Neutrophil (primary cell): ENCODE measurements around the gene SYTL3.

Experiments
- H3K27ac ChIP-seq: fragments of 200-600 bp; sonication (generic); 2 replicates; pipeline ENCODE4 v1.5.1; 2016; ENCODE audit warnings: mild to moderate bottlenecking, moderate library complexity
- H3K27me3 ChIP-seq: fragments of 200-600 bp; sonication (generic); 2 replicates; pipeline ENCODE4 v1.6.0; 2016; ENCODE audit warnings: mild to moderate bottlenecking
- H3K36me3 ChIP-seq: fragments of 200-600 bp; sonication (generic); 2 replicates; pipeline ENCODE4 v1.5.1; 2017
- H3K4me1 ChIP-seq, 2 experiments: fragments of 200-600 bp in 1 of 2; sonication (generic) in 1 of 2; 1 replicate in 1 of 2; 2 replicates in 1 of 2; pipeline versions ENCODE4 v1.5.1 to v1.6.1; 2013 to 2016; ENCODE audit warnings: low read depth in 1 of 2, low read length in 1 of 2, mild to moderate bottlenecking in 1 of 2, moderate library complexity in 1 of 2; ENCODE audit not compliant: control insufficient read depth in 1 of 2, insufficient read depth in 1 of 2
- H3K4me3 ChIP-seq, 2 experiments: fragments of 200-600 bp in 1 of 2; sonication (generic) in 1 of 2; 1 replicate in 1 of 2; 2 replicates in 1 of 2; pipeline ENCODE4 v1.5.1; 2013 to 2016; ENCODE audit warnings: low read depth in 1 of 2, low read length in 1 of 2, mild to moderate bottlenecking in 1 of 2, moderate library complexity in 1 of 2
- H3K9me3 ChIP-seq: fragments of 200-600 bp; sonication (generic); 2 replicates; pipeline ENCODE4 v1.5.1; 2016
- CTCF ChIP-seq: fragments of 200-600 bp; sonication (generic); IDR thresholded peaks from 2 replicates; pipeline ENCODE4 v1.5.1; 2016; ENCODE audit warnings: antibody characterized with exemption

SYTL3 gene

GRCh38 chr6:158757753-158758090, 107.9 kb downstream of the SYTL3 start:
- Histone ChIP-seq H3K27me3 (no peaks in the 10 kb centered on the region), H3K36me3 (peaks cover 94% of the 10 kb centered on the region), H3K9me3 (no peaks in the 10 kb centered on the region), H3K4me3 (no peak overlapping the region), H3K27ac (no peak overlapping the region), H3K4me1 (no peaks in the 10 kb centered on the region)
- no peak for TF ChIP-seq CTCF

- Histone ChIP-seq H3K9me3 (no peaks in the 10 kb centered on the region), H3K4me3 (no peak overlapping the region), H3K36me3 (peaks cover 95% of the 10 kb centered on the region), H3K4me1 (no peaks in the 10 kb centered on the region), H3K27me3 (no peaks in the 10 kb centered on the region), H3K27ac (no peak overlapping the region)
- TF ChIP-seq CTCF: no peak
These were observed 108.6 kb downstream of the SYTL3 start for GRCh38 chr6:158758451-158758860.

GRCh38 chr6:158758941-158759479, 109.2 kb downstream of the SYTL3 start:
- Histone ChIP-seq H3K27me3 (no peaks in the 10 kb centered on the region), H3K9me3 (no peaks in the 10 kb centered on the region), H3K27ac (no peak overlapping the region), H3K36me3 (peaks cover 96% of the 10 kb centered on the region), H3K4me3 (no peak overlapping the region), H3K4me1 (no peaks in the 10 kb centered on the region)
- TF ChIP-seq CTCF: no peak

GRCh38 chr6:158759966-158760617, 110.2 kb downstream of the SYTL3 start:
- TF ChIP-seq CTCF: no peak
- Histone ChIP-seq H3K4me1 (no peaks in the 10 kb centered on the region), H3K27ac (no peak overlapping the region), H3K4me3 (no peak overlapping the region), H3K9me3 (no peaks in the 10 kb centered on the region), H3K36me3 (peaks cover 96% of the 10 kb centered on the region), H3K27me3 (no peaks in the 10 kb centered on the region)

- no peak for TF ChIP-seq CTCF
- no peaks in the 10 kb centered on the region for H3K9me3 ChIP-seq
- peaks cover 96% of the 10 kb centered on the region for H3K36me3 ChIP-seq
- no peak overlapping the region for H3K4me3 ChIP-seq
- H3K27me3 ChIP-seq: no peaks in the 10 kb centered on the region
- no peak overlapping the region for H3K27ac ChIP-seq
- no peaks in the 10 kb centered on the region for H3K4me1 ChIP-seq
These were observed 110.9 kb downstream of the SYTL3 start for GRCh38 chr6:158760618-158761250.
